Stimulated activated CD8-positive, alpha-beta memory T cell treated with anti-CD3 and anti-CD28 coated beads, Interleukin-4, amount 100 ng/mL, for 24 hours (primary cell): ENCODE measurements around the gene ARL15.
"Not testable (repeated sequence)": the region's sequence is repeated elsewhere in the genome, so short reads cannot be mapped to it uniquely, and the experiment has no call there.

ENCODE experiments used
- DNase-seq: peaks from one replicate; pipeline ENCODE4 v3.0.0-alpha.2; 2020; ENCODE audit warnings: low read depth

The ARL15 gene

GRCh38 chr5:53890490-53890889, 419.9 kb downstream of the ARL15 start:
- DNase-seq: no peak

GRCh38 chr5:53884844-53885243, 425.5 kb downstream of the ARL15 start:
- no peak for DNase-seq

- no peak for DNase-seq
Measured at GRCh38 chr5:53884417-53884816, 426.0 kb downstream of the ARL15 start.

- DNase-seq: no peak
Measured at GRCh38 chr5:53882676-53883031, 427.7 kb downstream of the ARL15 start.

GRCh38 chr5:53882006-53882675, 428.2 kb downstream of the ARL15 start:
- no peak for DNase-seq

GRCh38 chr5:53879708-53880323, 430.6 kb downstream of the ARL15 start:
- DNase-seq: no peak

- no peak for DNase-seq
Measured at GRCh38 chr5:53878015-53878414, 432.4 kb downstream of the ARL15 start.

- DNase-seq: no peak
Measured at GRCh38 chr5:53877243-53877642, 433.1 kb downstream of the ARL15 start.

- no peak for DNase-seq
Measured at GRCh38 chr5:53874409-53874808, 436.0 kb downstream of the ARL15 start.

- no peak for DNase-seq
Measured at GRCh38 chr5:53873235-53873634, 437.1 kb downstream of the ARL15 start.

GRCh38 chr5:53871775-53872174, 438.6 kb downstream of the ARL15 start:
- DNase-seq: no peak

GRCh38 chr5:53871050-53871449, 439.3 kb downstream of the ARL15 start:
- DNase-seq: no peak

GRCh38 chr5:53858700-53859456, 451.5 kb downstream of the ARL15 start:
- DNase-seq: no peak

- no peak for DNase-seq
Measured at GRCh38 chr5:53856506-53856905, 453.9 kb downstream of the ARL15 start.

GRCh38 chr5:53836851-53837430, 473.4 kb downstream of the ARL15 start:
- DNase-seq: not testable (repeated sequence)

GRCh38 chr5:53834500-53834899, 475.9 kb downstream of the ARL15 start:
- DNase-seq: no peak
